HG02970 (cell line): ENCODE results near the gene CCDC70.
"Not testable (repeated sequence)": the region's sequence is repeated elsewhere in the genome, so short reads cannot be mapped to it uniquely, and the experiment has no call there.

Experiments used
- ATAC-seq: cut with Tn5 transposase; IDR thresholded peaks from one replicate; pipeline ENCODE4 v1.9.1; 2021; ENCODE audit warnings: mild to moderate bottlenecking, moderate library complexity, moderate number of reproducible peaks; ENCODE audit not compliant: unreplicated experiment, low FRiP score

Gene CCDC70

DNA sequence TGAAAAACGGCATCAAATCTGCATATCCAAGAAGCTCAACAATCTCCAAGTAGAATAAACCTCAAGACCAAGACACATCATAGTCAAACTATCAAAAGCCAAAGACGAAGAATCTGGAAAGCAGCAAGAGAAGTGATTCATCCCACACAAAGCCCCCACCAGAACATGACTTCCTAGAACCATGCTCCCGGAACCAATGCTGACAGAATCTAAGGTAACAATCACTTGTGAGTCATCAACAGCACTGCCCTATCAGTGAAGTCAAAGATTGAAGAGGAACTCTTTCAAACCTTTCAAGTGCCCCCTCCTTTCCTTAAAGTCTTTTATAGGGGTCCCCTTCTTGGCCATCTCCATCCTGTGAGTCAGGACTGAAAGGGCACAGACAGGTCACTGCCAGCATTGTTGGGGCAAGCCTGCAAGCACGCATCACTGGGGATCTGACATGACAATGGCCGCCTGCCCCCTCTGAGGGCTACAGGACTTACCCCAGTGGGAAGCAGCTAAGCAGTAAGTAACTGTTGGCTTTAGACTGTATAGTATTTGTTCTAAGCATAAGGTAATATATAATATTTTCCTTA is at the start of gene CCDC70:
TSS of gene CCDC70 (plus strand) at position 247 of the 578 bp plus-strand sequence. CDS start 3,443 bp downstream, outside the sequence.
- ATAC-seq: no peak

DNA sequence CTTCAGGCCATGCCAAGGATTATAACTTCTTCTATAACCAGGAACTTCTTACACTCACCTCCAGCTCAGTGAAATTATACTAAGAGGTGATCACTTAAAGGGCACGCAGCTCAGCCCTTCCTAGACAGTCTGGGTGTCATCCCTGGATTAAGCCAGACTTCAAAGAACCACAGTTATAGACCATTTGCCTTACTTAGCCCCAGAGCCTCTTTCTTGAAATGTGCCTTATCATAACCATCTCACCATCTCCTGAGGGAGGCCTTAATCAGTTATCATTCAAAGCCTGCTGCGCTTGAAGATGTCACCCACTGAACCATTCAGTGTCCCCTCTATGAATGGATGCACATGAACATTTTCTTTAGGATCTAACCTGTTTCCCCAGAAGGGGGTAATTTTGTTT is 47.7 kb upstream of the CCDC70 start:
- ATAC-seq: no peak

DNA sequence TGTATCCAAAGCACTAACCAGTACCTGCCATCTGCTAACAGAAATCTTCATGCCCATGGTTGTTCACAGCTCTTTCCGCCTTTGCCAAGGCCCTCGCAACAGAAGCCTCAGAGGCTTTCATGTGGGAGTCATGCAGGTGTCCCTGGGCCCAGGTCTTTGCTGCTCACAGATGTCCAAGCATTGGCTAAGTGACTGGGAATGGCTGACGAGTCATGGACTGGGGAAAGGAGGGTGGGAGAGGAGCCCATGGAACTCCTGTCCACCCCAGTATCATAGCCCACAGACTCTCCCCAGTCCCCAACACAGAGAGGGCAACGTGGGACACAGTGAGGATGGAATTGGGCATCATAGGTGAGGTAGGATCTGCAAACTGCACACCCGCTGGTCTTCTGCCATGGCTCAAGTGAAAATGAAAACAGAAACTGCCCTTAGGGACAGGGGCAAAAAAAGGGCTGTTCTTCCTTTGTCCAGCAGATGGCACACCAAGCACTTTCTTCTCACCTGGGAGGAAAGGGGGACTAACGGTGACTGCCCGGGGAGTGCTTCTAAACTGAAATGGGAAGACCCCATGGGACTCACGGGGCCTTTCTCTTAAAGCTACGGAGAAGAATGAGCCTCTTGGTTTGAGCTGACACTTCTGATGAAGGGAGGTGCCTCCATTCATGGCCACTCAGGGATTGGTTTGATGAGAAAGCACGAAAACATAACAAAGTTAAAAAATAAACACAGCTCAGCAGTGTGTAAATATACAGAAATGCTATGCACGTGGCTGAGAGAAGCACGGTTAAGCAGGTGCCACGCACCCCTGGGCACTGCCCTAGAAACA is 46.7 kb upstream of the CCDC70 start:
- peak; percentile 47 for ATAC-seq

DNA sequence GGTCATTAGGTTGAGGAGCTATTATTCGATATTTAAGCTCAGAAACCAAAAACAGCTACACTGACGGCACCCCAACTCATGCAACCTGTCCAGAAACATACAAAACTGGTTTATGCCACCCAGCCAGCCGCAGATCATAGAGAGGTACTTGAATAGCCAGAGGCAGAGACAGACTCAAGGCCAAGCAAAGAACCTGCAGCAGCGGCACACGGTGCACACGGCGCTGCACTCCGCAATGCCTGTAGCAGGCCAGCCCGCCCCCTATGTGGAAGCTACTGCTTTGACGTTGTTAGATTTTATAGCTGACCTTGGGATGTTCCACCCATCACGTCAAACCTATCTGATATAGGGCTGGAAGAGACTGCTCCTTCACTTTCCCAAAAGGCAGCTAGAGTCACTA is 45.9 kb upstream of the CCDC70 start:
- no peak for ATAC-seq

GRCh38 chr13:51816604-51817249 is 45.0 kb upstream of the CCDC70 start:
- ATAC-seq: no peak

DNA sequence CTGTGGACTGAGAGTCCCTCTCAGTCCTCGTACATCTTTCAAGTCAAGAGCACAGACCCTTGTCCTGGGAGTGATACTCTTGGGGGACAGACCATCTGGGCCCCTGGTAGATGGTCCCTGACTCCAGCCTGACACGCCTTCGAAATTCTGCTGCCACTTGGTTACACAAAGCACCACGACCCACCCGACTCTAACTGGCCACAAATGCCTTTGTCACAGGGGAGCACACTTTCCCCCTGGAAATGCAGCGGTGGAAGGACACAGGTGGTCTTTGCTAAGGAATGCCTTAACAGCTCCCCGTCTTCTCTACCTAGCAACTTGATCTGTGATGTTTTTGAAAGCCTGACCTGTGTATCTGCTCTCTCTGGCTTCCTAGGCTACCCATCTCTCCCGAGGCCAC is 44.1 kb upstream of the CCDC70 start:
- ATAC-seq: no peak

DNA sequence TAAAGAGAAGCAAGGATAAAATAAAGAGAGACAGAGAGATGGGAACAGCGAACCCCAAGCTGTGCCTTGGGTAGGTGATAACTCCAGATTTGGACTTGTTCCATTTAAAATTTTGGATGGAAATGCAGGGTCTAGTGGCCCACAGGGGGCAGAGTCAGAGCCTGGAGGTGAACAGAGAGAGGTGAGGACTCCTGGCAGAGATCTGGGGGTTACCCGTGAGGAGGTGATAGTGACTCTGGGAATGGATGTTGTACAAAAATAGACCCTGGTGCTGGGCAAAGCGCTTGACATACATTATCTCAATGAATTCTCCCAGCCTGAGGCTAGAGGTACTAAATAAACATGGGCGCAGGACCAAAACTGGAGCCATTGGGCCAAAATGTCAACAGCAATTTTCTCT is 43.5 kb upstream of the CCDC70 start:
- ATAC-seq: no peak

GRCh38 chr13:51818781-51819511 is 42.8 kb upstream of the CCDC70 start:
- ATAC-seq: no peak

DNA sequence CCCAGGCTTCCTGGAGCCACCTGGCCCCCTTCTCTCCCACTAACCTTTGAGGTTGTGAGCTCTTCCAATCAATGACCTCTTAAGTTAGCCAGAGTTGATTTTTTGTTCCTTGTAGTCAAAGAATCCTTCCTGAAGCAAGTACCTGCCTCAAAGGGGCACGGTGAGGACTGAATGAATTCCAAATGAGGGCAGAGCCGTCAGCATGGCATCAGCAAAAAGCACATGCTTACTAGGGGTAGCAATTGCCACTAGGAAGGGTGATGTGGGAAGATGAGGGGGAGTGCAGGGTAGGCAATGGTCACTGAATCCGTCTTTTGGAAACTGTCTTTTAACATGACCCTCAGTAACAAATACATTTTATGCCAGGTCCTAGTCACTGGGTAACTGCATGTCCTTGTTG is 42.2 kb upstream of the CCDC70 start:
- no peak for ATAC-seq

DNA sequence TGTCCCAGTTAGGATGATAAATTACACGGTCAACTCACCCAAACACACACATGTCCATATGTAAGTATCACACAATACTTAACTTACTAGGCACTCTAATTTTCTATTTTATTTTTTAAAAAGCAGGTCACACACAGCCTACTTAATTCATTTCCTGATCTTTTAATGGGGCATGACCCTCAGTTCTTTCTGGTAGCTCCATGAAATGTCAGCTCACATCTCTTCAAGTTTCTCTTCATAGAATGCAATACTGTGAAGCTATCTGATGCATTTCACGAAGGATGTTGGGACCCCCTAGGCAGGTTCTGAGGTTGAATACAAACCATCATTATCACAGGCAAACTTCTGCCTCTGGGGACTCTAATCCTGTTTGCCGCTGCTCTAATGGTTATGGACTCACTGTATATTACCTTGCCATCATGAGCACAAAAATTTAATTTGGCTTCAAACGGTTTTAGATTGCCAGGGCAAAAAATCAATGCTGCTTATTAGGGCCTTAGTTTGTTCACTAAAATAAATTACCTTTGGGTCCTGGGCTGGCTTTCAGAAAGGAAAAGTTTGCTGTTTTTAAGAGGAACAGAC is 41.7 kb upstream of the CCDC70 start:
- ATAC-seq: no peak

DNA sequence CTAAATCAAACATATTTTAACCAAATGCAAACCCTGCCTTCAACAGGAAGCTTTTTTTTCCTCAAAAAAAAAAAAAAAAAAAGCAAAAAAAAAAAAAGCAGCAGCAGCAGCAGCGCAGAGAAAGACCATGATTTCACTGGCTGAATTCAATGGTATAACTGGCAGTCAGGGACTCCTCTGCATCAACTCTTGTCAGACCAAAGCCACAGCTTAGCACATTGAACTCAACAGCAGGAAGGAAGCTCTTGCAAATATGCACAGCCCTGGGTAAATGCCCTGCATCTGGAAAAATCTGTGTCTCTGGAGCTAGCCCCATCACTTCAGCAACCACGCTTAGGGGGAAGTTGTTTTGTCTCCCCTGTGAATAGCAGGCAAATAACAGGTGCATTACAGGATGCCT is 40.2 kb upstream of the CCDC70 start:
- no peak for ATAC-seq

DNA sequence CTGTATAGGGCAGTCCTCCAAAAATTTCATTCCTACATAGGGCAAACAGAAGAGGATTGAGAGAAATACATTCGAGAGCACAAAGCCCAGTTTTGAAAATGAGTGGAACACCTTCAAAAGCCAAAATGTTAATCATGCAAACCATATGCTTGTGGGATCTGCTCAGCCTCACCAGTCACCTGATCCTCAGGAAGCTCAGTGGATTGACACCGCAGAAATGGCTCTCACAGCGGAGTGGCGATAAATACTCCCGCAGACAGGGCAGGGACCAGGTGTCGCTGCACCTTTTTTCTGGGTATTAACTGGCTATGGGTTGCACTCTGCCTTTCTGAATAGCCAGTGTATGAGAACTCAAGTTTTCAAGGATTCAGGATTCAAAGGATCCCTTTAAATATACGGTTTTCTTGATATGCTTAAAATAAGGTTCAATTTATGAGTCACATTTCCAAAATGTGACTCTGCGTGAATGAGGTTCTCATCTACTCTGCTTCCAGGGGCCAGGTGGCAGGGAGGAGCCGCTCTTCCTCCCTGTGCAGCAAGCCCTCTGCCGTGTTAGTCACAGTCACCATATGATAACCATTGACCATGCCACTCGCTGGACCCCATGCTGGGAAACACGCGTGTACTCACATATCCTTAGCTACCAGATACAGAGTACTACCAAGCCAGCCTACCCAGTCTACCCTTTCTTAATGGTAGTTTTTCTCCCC is 39.5 kb upstream of the CCDC70 start:
- no peak for ATAC-seq

DNA sequence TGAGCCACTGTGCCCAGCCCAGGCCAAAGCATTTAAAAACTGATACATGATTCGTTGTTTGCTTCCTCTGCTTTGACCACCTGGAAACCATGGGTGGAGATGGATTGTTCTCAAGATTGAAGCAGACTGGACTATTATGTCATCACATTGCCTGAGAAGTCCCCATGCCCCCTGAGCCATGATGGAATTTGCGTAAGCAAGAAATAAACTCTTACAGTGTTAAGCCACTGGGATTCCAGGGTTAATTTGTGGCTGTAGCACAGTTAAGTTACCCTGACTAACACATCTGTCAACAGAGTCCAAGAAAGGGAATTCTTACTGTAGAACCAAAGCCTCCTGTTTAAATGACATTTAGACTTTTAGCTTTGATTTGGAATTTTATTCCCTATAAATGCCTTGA is 38.4 kb upstream of the CCDC70 start:
- ATAC-seq: no peak

GRCh38 chr13:51823863-51824262 is 37.9 kb upstream of the CCDC70 start:
- ATAC-seq: no peak

DNA sequence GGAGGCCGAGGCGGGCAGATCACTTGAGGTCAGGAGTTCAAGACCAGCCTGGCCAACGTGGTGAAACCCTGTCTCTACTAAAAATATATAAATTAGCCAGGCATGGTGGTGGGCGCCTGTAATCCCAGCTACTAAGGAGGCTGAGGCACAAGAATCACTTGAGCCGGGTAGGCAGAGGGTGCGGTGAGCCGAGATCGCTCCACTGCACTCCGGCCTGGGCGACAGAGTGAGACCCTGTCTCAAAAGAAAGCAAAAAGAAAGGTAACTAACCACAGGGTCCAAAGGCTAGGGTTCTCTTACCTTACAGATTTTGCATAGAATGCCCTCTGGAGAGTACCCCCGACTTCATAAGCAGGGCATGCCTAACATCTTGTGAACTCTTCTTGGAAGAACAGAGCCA is 37.1 kb upstream of the CCDC70 start:
- ATAC-seq: not testable (repeated sequence)

DNA sequence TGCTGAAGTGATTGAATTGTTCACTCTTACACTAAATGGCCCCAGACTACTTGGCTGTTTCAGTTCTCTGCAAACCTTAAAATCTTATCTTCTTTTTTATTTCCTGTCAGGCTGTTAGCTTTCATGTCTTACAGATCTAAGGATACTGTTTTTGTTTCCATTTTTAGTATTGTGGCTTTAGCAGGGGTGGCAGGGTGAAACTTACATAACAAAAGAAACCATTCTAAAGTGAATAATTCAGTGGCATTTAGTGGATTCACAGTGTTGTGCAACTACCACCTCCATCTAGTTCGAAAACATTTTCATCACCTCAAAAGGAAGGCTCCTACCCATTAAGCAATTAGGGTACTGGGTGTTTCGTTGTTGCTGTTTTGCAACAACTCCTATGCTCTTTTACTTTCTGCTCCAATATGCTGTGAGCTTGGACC is 36.6 kb upstream of the CCDC70 start:
- no peak for ATAC-seq

DNA sequence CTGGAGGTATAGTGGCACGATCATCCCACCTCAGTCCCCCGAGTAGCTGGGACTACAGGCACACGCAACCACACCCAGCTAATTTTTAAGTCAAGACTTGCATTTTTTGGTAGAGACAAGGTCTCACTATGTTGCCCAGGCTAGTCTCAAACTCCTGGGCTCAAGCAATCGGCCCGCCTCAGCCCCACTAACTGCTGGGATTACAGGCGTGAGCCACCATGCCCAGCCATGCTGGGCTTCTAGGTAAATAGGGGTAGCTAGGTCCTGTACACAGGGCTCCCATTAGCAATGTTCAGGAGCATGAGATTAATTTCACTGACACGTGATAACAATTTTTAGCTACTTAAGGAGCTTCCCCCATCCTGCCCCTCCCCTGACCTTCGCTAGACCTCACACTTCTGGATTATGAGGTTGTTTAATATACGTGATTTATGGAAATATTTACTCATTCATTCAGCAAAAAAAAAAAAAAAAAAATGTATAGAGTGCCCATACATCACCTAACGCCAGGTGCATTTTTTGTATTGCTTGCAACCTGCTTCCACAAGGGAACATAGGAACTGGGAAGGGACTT is 36.0 kb upstream of the CCDC70 start:
- no peak for ATAC-seq

GRCh38 chr13:51826606-51827005 is 35.2 kb upstream of the CCDC70 start:
- no peak for ATAC-seq

DNA sequence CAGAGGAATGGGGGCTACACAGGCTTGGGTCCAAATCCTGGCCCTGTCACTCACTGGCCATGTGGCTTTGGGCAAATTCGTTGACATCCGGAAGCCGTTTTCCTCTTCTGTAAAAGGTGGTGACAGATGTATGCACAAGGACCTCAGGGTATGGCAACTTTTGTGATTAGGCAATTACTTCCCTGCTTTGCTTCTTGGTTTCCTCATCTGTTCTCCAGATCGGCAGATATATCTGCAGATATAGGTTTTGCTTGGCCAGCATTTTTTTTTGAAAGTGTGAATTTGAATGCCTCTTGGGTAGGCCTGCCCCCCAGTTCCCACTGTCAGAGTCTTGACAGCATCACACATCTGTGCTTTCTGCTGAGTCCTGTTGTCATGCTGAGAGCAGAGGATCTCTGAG is 34.5 kb upstream of the CCDC70 start:
- no peak for ATAC-seq
